Mucosa of stomach (tissue), 1 donor: ENCODE data around the gene TLK2.
"Not testable (repeated sequence)": the region's sequence is repeated elsewhere in the genome, so short reads cannot be mapped to it uniquely, and the experiment has no call there.

Source experiments
- H3K27me3 ChIP-seq: one replicate; pipeline ENCODE4 v1.7.0; 2013; ENCODE audit warnings: mild to moderate bottlenecking, low read length; ENCODE audit not compliant: control insufficient read depth, insufficient read depth
- H3K36me3 ChIP-seq: one replicate; pipeline ENCODE4 v1.7.0; 2013; ENCODE audit warnings: low read length; ENCODE audit not compliant: control insufficient read depth, insufficient read depth
- H3K4me1 ChIP-seq: one replicate; pipeline ENCODE4 v1.7.0; 2013; ENCODE audit warnings: mild to moderate bottlenecking, low read length; ENCODE audit not compliant: control insufficient read depth, insufficient read depth
- H3K4me3 ChIP-seq: one replicate; pipeline ENCODE4 v1.7.0; 2013; ENCODE audit warnings: low read length
- H3K9ac ChIP-seq: one replicate; pipeline ENCODE4 v1.7.0; 2013; ENCODE audit warnings: mild to moderate bottlenecking, low read length, moderate library complexity
- H3K9me3 ChIP-seq: one replicate; pipeline ENCODE4 v1.7.0; 2013; ENCODE audit warnings: mild to moderate bottlenecking, low read length, moderate library complexity; ENCODE audit not compliant: control insufficient read depth
- donor health status: Pancreatic carcinoma.

The TLK2 gene

GRCh38 chr17:62478424-62478879, at the start of gene TLK2:
Gene TLK2 (plus strand): TSS chr17:62478825. CDS start chr17:62481126, 2,301 bp downstream.
- H3K4me1 ChIP-seq = no peaks in the 10 kb centered on the region
- H3K27me3 ChIP-seq = no peaks in the 10 kb centered on the region
- H3K9ac ChIP-seq = peak within 1 kb of the TSS; percentile 80
- H3K9me3 ChIP-seq = no peaks in the 10 kb centered on the region
- H3K4me3 ChIP-seq = peak within 1 kb of the TSS; percentile 31
- H3K36me3 ChIP-seq = no peaks in the 10 kb centered on the region

GRCh38 chr17:62435251-62435650, 43.4 kb upstream of the TLK2 start:
- H3K36me3 ChIP-seq, H3K9me3 ChIP-seq, H3K4me1 ChIP-seq: not testable (repeated sequence)

DNA sequence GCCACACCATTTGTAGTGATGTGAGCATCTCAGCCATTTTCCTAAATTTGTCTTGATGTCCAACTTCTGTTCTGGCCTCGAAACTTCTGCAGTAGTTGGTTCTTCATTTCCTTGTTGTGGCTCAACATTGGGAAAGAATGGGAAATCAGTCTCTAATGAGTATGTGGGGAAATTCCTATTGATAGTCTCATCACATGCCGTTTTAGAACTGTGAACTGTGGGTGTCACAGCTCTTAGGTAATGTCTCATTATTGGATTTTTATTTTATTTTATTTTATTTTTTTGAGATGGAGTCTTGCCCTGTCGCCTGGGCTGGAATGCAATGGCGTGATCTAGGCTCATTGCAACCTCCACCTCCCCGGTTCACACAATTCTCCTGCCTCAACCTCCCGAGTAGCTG, 37.4 kb upstream of the TLK2 start:
- not testable (repeated sequence) for H3K27me3 ChIP-seq, H3K36me3 ChIP-seq, H3K9ac ChIP-seq, H3K4me3 ChIP-seq, H3K4me1 ChIP-seq, H3K9me3 ChIP-seq

More at GRCh38 chr17:62435251-62435650, 43.4 kb upstream of the TLK2 start:
- not testable (repeated sequence) for H3K4me3 ChIP-seq, H3K27me3 ChIP-seq, H3K9ac ChIP-seq

GRCh38 chr17:62444063-62444462, 34.6 kb upstream of the TLK2 start:
- Histone ChIP-seq H3K27me3 (no peaks in the 10 kb centered on the region), H3K9ac (no peak overlapping the region), H3K4me3 (no peak overlapping the region), H3K4me1 (no peaks in the 10 kb centered on the region), H3K36me3 (no peaks in the 10 kb centered on the region), H3K9me3 (no peaks in the 10 kb centered on the region)

DNA sequence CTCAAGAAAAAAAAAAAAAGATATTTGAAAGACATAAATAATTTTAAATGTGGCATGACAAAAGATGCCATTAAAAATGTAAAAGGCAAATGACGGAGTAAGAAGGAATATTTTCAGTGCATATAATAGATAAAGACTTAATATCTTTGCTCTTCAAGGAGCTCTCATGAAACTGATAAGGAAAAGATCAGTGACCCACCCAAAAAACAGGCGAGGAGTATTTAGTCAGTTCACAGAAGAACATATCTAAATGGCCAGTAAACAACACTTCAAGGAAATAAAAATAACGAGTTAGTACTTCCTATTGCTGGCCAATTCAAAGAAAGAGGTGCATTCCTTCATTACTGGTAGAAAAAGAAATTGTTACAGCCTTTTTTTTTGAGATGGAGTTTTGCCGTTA, 32.8 kb upstream of the TLK2 start:
- not testable (repeated sequence) for H3K9ac ChIP-seq, H3K27me3 ChIP-seq, H3K36me3 ChIP-seq, H3K4me1 ChIP-seq, H3K4me3 ChIP-seq, H3K9me3 ChIP-seq

- not testable (repeated sequence) for H3K4me1 ChIP-seq, H3K4me3 ChIP-seq, H3K9me3 ChIP-seq, H3K9ac ChIP-seq, H3K36me3 ChIP-seq, H3K27me3 ChIP-seq
Observed at GRCh38 chr17:62452195-62452594, 26.4 kb upstream of the TLK2 start.

- not testable (repeated sequence) for H3K9ac ChIP-seq, H3K9me3 ChIP-seq, H3K4me3 ChIP-seq, H3K36me3 ChIP-seq, H3K27me3 ChIP-seq, H3K4me1 ChIP-seq
Observed at GRCh38 chr17:62453041-62453440, 25.6 kb upstream of the TLK2 start.

- H3K36me3 ChIP-seq, H3K27me3 ChIP-seq, H3K4me1 ChIP-seq, H3K4me3 ChIP-seq, H3K9me3 ChIP-seq, H3K9ac ChIP-seq: not testable (repeated sequence)
Observed at GRCh38 chr17:62453656-62454055, 25.0 kb upstream of the TLK2 start.

DNA sequence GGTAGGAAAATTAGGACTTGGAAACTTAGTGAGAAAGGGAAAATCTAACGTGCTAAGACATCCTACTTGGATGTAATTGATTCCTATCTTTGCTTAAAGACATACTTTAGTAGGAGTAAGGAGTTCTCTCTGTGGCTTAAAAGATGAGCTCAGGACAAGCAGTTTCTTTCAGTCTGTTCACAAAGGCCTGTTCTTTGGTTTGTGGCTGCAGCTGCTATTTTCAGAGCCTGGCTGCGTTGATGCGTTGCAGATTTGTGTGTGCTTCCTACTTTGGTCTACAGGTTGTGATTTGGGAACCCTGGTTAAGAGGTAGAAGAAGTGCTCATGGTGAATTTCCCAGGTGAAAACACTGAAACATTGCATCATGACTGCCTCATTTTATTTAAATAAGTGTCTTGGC, 24.5 kb upstream of the TLK2 start:
- not testable (repeated sequence) for H3K36me3 ChIP-seq, H3K4me1 ChIP-seq, H3K27me3 ChIP-seq, H3K9ac ChIP-seq, H3K4me3 ChIP-seq, H3K9me3 ChIP-seq

- Histone ChIP-seq H3K36me3 (no peaks in the 10 kb centered on the region), H3K9ac (no peak overlapping the region), H3K4me1 (no peaks in the 10 kb centered on the region)
Observed at GRCh38 chr17:62456016-62456415, 22.6 kb upstream of the TLK2 start.

GRCh38 chr17:62458483-62458882, 20.1 kb upstream of the TLK2 start:
- not testable (repeated sequence) for H3K4me1 ChIP-seq, H3K36me3 ChIP-seq, H3K9me3 ChIP-seq

More at GRCh38 chr17:62456016-62456415, 22.6 kb upstream of the TLK2 start:
- Histone ChIP-seq H3K27me3 (no peaks in the 10 kb centered on the region), H3K4me3 (no peak overlapping the region), H3K9me3 (no peaks in the 10 kb centered on the region)

DNA sequence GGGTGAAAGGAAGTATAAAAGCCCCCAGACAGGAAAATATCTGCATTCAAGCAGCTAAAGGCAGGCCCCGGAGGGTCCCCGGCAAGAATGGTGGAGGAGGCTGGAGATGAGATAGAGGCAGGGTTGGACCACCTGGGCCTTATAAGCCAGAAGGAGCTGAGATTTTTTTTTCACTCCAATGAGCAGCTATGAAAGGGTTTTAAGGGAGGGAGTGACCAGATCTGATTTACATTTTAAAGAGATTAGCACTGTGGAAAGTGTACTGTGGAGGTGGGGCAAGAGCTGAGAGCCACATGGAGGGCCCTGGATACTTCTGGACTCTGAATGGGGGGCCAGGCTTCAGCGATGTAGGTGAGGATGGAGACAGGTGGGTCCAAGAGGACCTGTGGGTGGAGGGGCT, 14.2 kb upstream of the TLK2 start:
- not testable (repeated sequence) for H3K27me3 ChIP-seq, H3K9ac ChIP-seq, H3K9me3 ChIP-seq, H3K36me3 ChIP-seq, H3K4me1 ChIP-seq, H3K4me3 ChIP-seq

More at GRCh38 chr17:62458483-62458882, 20.1 kb upstream of the TLK2 start:
- not testable (repeated sequence) for H3K9ac ChIP-seq, H3K27me3 ChIP-seq, H3K4me3 ChIP-seq

DNA sequence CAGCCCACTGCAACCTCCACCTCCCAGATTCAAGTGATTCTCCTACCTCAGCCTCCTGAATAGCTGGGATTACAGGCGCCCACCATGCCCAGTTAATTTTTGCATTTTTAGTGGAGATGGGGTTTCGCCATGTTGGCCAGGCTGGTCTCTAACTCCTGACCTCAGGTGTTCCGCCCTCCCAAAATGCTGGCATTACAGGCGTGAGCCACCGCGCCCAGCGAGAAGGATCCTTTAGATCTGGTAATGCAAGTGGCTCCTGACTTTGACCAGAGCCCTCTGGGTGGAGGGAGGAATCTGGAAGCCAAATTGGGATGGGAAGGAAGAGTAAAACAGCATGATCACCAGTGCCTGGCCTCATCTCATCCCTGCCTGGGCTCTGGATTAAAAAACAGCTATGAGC, 13.4 kb upstream of the TLK2 start:
- H3K9ac ChIP-seq, H3K36me3 ChIP-seq, H3K9me3 ChIP-seq, H3K27me3 ChIP-seq, H3K4me1 ChIP-seq, H3K4me3 ChIP-seq: not testable (repeated sequence)
